ENCODE data around the gene ZNF532. TPM values are rescaled to one million over a fixed set of nuclear protein-coding genes. Genes with fewer than 3 reads are reported as not detected.
"Not testable (repeated sequence)": the region's sequence is repeated elsewhere in the genome, so short reads cannot be mapped to it uniquely, and the experiment has no call there.

ZNF532 gene
- total RNA-seq, 2 donors from 2014 or later, result 133 to 211 TPM

DNA sequence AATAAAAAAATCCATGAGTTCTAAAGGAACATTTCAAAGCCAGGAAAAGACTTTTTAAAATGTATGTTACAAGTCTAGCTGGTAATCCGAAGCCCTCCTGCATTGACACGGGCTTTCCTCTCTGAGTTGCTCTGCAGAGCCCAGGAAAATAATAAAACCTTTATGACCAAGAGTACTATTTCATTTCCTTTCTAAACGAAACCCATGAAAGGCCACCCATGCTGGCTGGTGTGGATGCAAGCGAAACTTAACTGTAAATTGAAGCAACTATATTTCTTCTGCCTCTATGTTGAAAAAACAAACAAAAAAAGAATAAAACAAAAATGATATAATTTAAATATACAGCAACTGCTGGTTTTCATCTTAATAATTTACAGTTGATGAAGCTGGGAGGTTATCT is 41.3 kb upstream of the ZNF532 start:
- DNase-seq (ENCODE audit: low spot score) (no peak), ATAC-seq (ENCODE audit: insufficient number of reproducible peaks, low FRiP score, low read depth) (no peak)
- Histone ChIP-seq H3K27ac (no peak overlapping the region), H3K9me3 (no peaks in the 10 kb centered on the region), H3K4me1 (ENCODE audit: control insufficient read depth in 1 of 2, low read depth in 2 of 2) (peaks cover 5 to 16% of the 10 kb centered on the region in 2 donors), H3K4me3 (no peak overlapping the region), H3K36me3 (no peaks in the 10 kb centered on the region), H3K27me3 (replicated peaks; ENCODE audit: insufficient read depth) (no peaks in the 10 kb centered on the region)
- TF ChIP-seq CTCF (IDR thresholded peaks at IDR 0.05), result no peak

GRCh38 chr18:58826926-58827325 is 37.8 kb upstream of the ZNF532 start:
- not testable (repeated sequence) for H3K4me3 ChIP-seq; H3K27me3 ChIP-seq (replicated peaks; ENCODE audit: insufficient read depth); DNase-seq (ENCODE audit: low spot score); ATAC-seq (ENCODE audit: insufficient number of reproducible peaks, low FRiP score, low read depth); H3K27ac ChIP-seq; H3K36me3 ChIP-seq; H3K9me3 ChIP-seq
- peaks cover 22 to 39% of the 10 kb centered on the region in 2 donors for H3K4me1 ChIP-seq (ENCODE audit: control insufficient read depth in 1 of 2, low read depth in 2 of 2)

DNA sequence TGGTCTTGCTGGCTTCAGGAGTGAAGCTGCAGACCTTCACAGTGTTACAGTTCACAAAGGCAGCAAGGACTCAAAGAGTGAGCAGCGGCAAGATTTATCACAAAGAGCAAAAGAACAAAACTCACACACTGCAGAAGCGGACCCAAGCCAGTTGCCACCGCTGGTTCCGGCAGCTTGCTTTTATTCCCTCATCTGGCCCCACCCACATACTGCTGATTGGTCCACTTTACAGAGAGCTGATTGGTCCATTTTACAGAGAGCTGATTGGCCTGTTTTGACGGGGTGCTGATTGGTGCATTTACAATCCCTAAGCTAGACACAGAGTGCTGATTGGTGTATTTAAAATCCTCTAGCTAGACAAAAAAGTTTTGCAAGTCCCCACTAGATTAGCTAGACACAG is 37.2 kb upstream of the ZNF532 start:
- no peak for TF ChIP-seq CTCF (IDR thresholded peaks at IDR 0.05)
- no peak overlapping the region for H3K4me3 ChIP-seq
- H3K27me3 ChIP-seq (replicated peaks; ENCODE audit: insufficient read depth), result no peaks in the 10 kb centered on the region
- no peaks in the 10 kb centered on the region for H3K9me3 ChIP-seq
- peaks cover 22 to 39% of the 10 kb centered on the region in 2 donors for H3K4me1 ChIP-seq (ENCODE audit: control insufficient read depth in 1 of 2, low read depth in 2 of 2)
- ATAC-seq (ENCODE audit: insufficient number of reproducible peaks, low FRiP score, low read depth), result no peak
- no peak for DNase-seq (ENCODE audit: low spot score)
- H3K27ac ChIP-seq, result no peak overlapping the region
- H3K36me3 ChIP-seq, result no peaks in the 10 kb centered on the region

DNA sequence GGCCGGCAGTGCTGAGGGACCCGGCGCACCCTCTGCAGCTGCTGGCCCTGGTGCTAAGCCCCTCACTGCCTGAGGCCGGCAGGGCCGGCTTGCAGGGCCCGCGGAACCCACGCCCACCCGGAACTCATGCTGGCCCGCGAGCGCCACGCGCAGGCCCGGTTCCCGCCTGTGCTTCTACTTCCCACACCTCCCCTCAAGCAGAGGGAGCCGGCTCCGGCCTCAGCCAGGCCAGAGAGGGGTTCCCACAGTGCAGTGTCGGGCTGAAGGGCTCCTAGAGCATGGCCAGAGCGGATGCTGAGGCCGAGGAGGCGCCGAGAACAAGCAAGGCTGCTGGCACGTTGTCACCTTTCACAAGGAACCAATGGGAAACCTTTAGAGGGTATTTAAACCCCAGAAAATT is 36.8 kb upstream of the ZNF532 start:
- H3K9me3 ChIP-seq, result no peaks in the 10 kb centered on the region
- no peak for TF ChIP-seq CTCF (IDR thresholded peaks at IDR 0.05)
- peaks cover 22 to 39% of the 10 kb centered on the region in 2 donors for H3K4me1 ChIP-seq (ENCODE audit: control insufficient read depth in 1 of 2, low read depth in 2 of 2)
- peak overlapping the region; percentile 55 to 78 for H3K27ac ChIP-seq
- H3K36me3 ChIP-seq, result no peaks in the 10 kb centered on the region
- DNase-seq (ENCODE audit: low spot score) (no peak), ATAC-seq (ENCODE audit: insufficient number of reproducible peaks, low FRiP score, low read depth) (no peak)
- no peaks in the 10 kb centered on the region for H3K27me3 ChIP-seq (replicated peaks; ENCODE audit: insufficient read depth)
- no peak overlapping the region for H3K4me3 ChIP-seq

- Histone ChIP-seq H3K9me3 (no peaks in the 10 kb centered on the region), H3K4me3 (no peak overlapping the region), H3K4me1 (ENCODE audit: control insufficient read depth in 1 of 2, low read depth in 2 of 2) (peaks cover 22 to 39% of the 10 kb centered on the region in 2 donors), H3K36me3 (no peaks in the 10 kb centered on the region), H3K27ac (peak overlapping the region; percentile 55 to 78), H3K27me3 (replicated peaks; ENCODE audit: insufficient read depth) (no peaks in the 10 kb centered on the region)
- no peak for TF ChIP-seq CTCF (IDR thresholded peaks at IDR 0.05)
- no peak for ATAC-seq (ENCODE audit: insufficient number of reproducible peaks, low FRiP score, low read depth)
- no peak for DNase-seq (ENCODE audit: low spot score)
Observed at GRCh38 chr18:58828399-58829121, 36.1 kb upstream of the ZNF532 start.

- Histone ChIP-seq H3K36me3 (no peaks in the 10 kb centered on the region), H3K27ac (peak overlapping the region; percentile 55 to 78), H3K9me3 (no peaks in the 10 kb centered on the region), H3K4me3 (no peak overlapping the region), H3K4me1 (ENCODE audit: control insufficient read depth in 1 of 2, low read depth in 2 of 2) (peaks cover 22 to 42% of the 10 kb centered on the region in 2 donors), H3K27me3 (replicated peaks; ENCODE audit: insufficient read depth) (no peaks in the 10 kb centered on the region)
- DNase-seq (ENCODE audit: low spot score), result no peak
- TF ChIP-seq CTCF (IDR thresholded peaks at IDR 0.05), result no peak
- peak; percentile 86 for ATAC-seq (ENCODE audit: insufficient number of reproducible peaks, low FRiP score, low read depth)
Observed at GRCh38 chr18:58829263-58829662, 35.4 kb upstream of the ZNF532 start.

DNA sequence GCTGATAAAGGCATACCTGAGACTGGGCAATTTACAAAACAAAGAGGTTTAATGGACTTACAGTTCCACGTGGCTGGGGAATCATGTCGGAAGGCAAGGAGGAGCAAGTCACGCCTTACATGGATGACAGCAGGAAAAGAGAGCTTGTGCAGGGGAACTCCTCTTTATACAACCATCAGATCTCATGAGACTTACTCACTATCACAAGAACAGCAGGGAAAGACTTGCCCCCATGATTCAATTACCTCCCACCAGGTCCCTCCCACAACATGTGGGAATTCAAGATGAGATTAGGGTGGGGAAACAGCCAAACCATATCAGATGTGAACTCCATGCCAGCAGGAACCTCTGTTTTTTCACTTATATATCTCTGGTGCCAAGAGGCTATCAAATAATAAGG is 34.8 kb upstream of the ZNF532 start:
- H3K36me3 ChIP-seq; ATAC-seq (ENCODE audit: insufficient number of reproducible peaks, low FRiP score, low read depth); DNase-seq (ENCODE audit: low spot score); H3K27me3 ChIP-seq (replicated peaks; ENCODE audit: insufficient read depth); H3K9me3 ChIP-seq; H3K4me3 ChIP-seq: not testable (repeated sequence)
- peaks cover 18 to 37% of the 10 kb centered on the region in 2 donors for H3K4me1 ChIP-seq (ENCODE audit: control insufficient read depth in 1 of 2, low read depth in 2 of 2)
- peak overlapping the region; percentile 55 to 78 for H3K27ac ChIP-seq
